D341Med (cell line): ENCODE results near the gene C9orf57.
"Not testable (repeated sequence)": the region's sequence is repeated elsewhere in the genome, so short reads cannot be mapped to it uniquely, and the experiment has no call there.

Experiments
- DNase-seq: peaks from one replicate; pipeline ENCODE4 v3.0.0; 2012; ENCODE audit warnings: low spot score

The C9orf57 gene

GRCh38 chr9:72023596-72023995 is 36.8 kb downstream of the C9orf57 start:
- DNase-seq: no peak

- DNase-seq: no peak
Observed at GRCh38 chr9:72022841-72023240, 37.6 kb downstream of the C9orf57 start.

GRCh38 chr9:72013292-72013760 is 47.1 kb downstream of the C9orf57 start:
- DNase-seq: no peak

GRCh38 chr9:72012646-72013045 is 47.8 kb downstream of the C9orf57 start:
- no peak for DNase-seq

GRCh38 chr9:72007726-72008125 is 52.7 kb downstream of the C9orf57 start:
- not testable (repeated sequence) for DNase-seq

GRCh38 chr9:72006501-72006900 is 53.9 kb downstream of the C9orf57 start:
- no peak for DNase-seq

- no peak for DNase-seq
Observed at GRCh38 chr9:72005451-72005850, 55.0 kb downstream of the C9orf57 start.
